Activated B cell treated with CpG ODN at 0.5 μM for 24 hours (primary cell): ENCODE results near the gene ACVRL1. TPM values are rescaled to one million over a fixed set of nuclear protein-coding genes. Genes with fewer than 3 reads are reported as not detected.

Source experiments
- ATAC-seq: fragments of 200-7000 bp; cut with Tn5 transposase; one replicate; pipeline ENCODE4 v1.10.0; 2021; ENCODE audit warnings: low read depth, mild to moderate bottlenecking, moderate library complexity
- CTCF ChIA-PET: fragments of 350-600 bp; sonication (Branson Sonifier 250); formaldehyde crosslinking; loops from one replicate; lab custom pipeline; 2021; ENCODE audit warnings: antibody characterized with exemption; lab: Charles Lee
- POLR2A ChIA-PET: fragments of 350-600 bp; sonication (Branson Sonifier 250); formaldehyde crosslinking; loops from one replicate; lab custom pipeline; 2021; ENCODE audit warnings: antibody characterized with exemption; lab: Charles Lee
- DNase-seq: peaks from one replicate; pipeline ENCODE4 v3.0.0; 2022
- H3K27ac Mint-ChIP-seq: one replicate; pipeline ENCODE4 v1.8.0; 2020; ENCODE audit warnings: mixed read lengths
- H3K27me3 Mint-ChIP-seq: one replicate; pipeline ENCODE4 v1.8.0; 2021; ENCODE audit warnings: mixed read lengths
- H3K36me3 Mint-ChIP-seq: one replicate; pipeline ENCODE4 v1.8.0; 2021; ENCODE audit warnings: low read depth, mixed read lengths
- H3K4me1 Mint-ChIP-seq: one replicate; pipeline ENCODE4 v1.8.0; 2021; ENCODE audit warnings: mixed read lengths
- H3K4me3 Mint-ChIP-seq: one replicate; pipeline ENCODE4 v1.8.0; 2020; ENCODE audit warnings: mild to moderate bottlenecking, mixed read lengths
- H3K9me3 Mint-ChIP-seq: one replicate; pipeline ENCODE4 v1.8.0; 2020; ENCODE audit warnings: mixed read lengths
- CTCF ChIP-seq: fragments of 200-600 bp; IDR thresholded peaks from one replicate; pipeline ENCODE4 v1.8.0; 2022; ENCODE audit warnings: antibody characterized with exemption, mild to moderate bottlenecking
- intact Hi-C: fragments of 100-400 bp; cut with micrococcal nuclease; formaldehyde crosslinking; loops from one replicate; pipeline ENCODE4 v1.15.1; 2024
- total RNA-seq: library from RNA; stranded (reverse); gene quantifications from 2 replicates; pipeline ENCODE4 v1.2.3, GENCODE V29; 2022

ACVRL1 gene
- not detected in 2 replicates for total RNA-seq

- TF ChIP-seq CTCF = no peak
- intact Hi-C loops = no loop called here
- H3K4me1 Mint-ChIP-seq = no peaks in the 10 kb centered on the region
- peaks cover 24% of the 10 kb centered on the region for H3K27me3 Mint-ChIP-seq
- no peaks in the 10 kb centered on the region for H3K9me3 Mint-ChIP-seq
- H3K27ac Mint-ChIP-seq = no peak within 1 kb of the TSS
- H3K36me3 Mint-ChIP-seq = no peaks in the 10 kb centered on the region
- ATAC-seq (no peak), DNase-seq (no peak)
- ChIA-PET POLR2A (no interaction called here), CTCF (no interaction called here)
- no peak within 1 kb of the TSS for H3K4me3 Mint-ChIP-seq
Observed at GRCh38 chr12:51907083-51907855, at the start of gene ACVRL1. Gene ACVRL1, plus strand, starts transcription at chr12:51907504. Its CDS starts 4,971 bp downstream, at chr12:51912475.

- TF ChIP-seq CTCF = no peak
- H3K27me3 Mint-ChIP-seq = peaks cover 46% of the 10 kb centered on the region
- ChIA-PET CTCF (no interaction called here), POLR2A (no interaction called here)
- no peaks in the 10 kb centered on the region for H3K9me3 Mint-ChIP-seq
- DNase-seq (no peak), ATAC-seq (no peak)
- H3K4me1 Mint-ChIP-seq = peaks cover 11% of the 10 kb centered on the region
- no peak overlapping the region for H3K4me3 Mint-ChIP-seq
- H3K36me3 Mint-ChIP-seq = no peaks in the 10 kb centered on the region
- no peak overlapping the region for H3K27ac Mint-ChIP-seq
- intact Hi-C loops = no loop called here
Observed at GRCh38 chr12:51860986-51861385, 46.3 kb upstream of the ACVRL1 start.

GRCh38 chr12:51862947-51863346 lies 44.4 kb upstream of the ACVRL1 start:
- Mint-ChIP-seq H3K27me3 (peaks cover 47% of the 10 kb centered on the region), H3K9me3 (no peaks in the 10 kb centered on the region), H3K36me3 (no peaks in the 10 kb centered on the region), H3K4me3 (no peak overlapping the region), H3K27ac (no peak overlapping the region), H3K4me1 (peaks cover 11% of the 10 kb centered on the region)
- no peak for TF ChIP-seq CTCF
- DNase-seq = no peak
- CTCF ChIA-PET = interaction anchor here (3.2 kb wide), 1 partner anchor 12 kb away, joined by 12 read pairs; no protein-coding TSS in a partner anchor
- intact Hi-C loops = no loop called here
- POLR2A ChIA-PET = no interaction called here
- ATAC-seq = no peak

- ATAC-seq (no peak), DNase-seq (no peak)
- ChIA-PET CTCF (interaction anchor here (3.2 kb wide), 1 partner anchor 12 kb away, joined by 12 read pairs; no protein-coding TSS in a partner anchor), POLR2A (interaction anchor here (1.4 kb wide), 1 partner anchor 12 kb away, joined by 3 read pairs; no protein-coding TSS in a partner anchor)
- no peaks in the 10 kb centered on the region for H3K9me3 Mint-ChIP-seq
- peaks cover 52% of the 10 kb centered on the region for H3K27me3 Mint-ChIP-seq
- peaks cover 16% of the 10 kb centered on the region for H3K4me1 Mint-ChIP-seq
- no peaks in the 10 kb centered on the region for H3K36me3 Mint-ChIP-seq
- intact Hi-C loops = no loop called here
- no peak for TF ChIP-seq CTCF
- peak overlapping the region; percentile 38 for H3K4me3 Mint-ChIP-seq
- no peak overlapping the region for H3K27ac Mint-ChIP-seq
Observed at GRCh38 chr12:51863363-51863932, 43.9 kb upstream of the ACVRL1 start.
